Measurements from ENCODE around the gene DDR1. TPM values are rescaled to one million over a fixed set of nuclear protein-coding genes. Genes with fewer than 3 reads are reported as not detected.
A peak's percentile ranks its signal among the peaks of the same experiment; 100 is the strongest.
"Not testable (repeated sequence)": the region's sequence is repeated elsewhere in the genome, so short reads cannot be mapped to it uniquely, and the experiment has no call there.

Gene DDR1
- polyA plus RNA-seq, 1 donor (not counting 4 experiments of a cell fraction or from before 2014, with no cell fraction given): 104 TPM

GRCh38 chr6:30902709-30903108 lies 18.4 kb downstream of the DDR1 start:
- FAIRE-seq (no peak), DNase-seq (ENCODE audit: low read depth, low spot score) (no peak)
- no peak overlapping the region for H3K9ac ChIP-seq (ENCODE audit: control insufficient read depth, extremely low read depth, insufficient read depth, low read length)
- H3K9me1 ChIP-seq (ENCODE audit: control insufficient read depth, extremely low read depth, insufficient read depth, low read length): no peaks in the 10 kb centered on the region
- H3K27me3 ChIP-seq (ENCODE audit: control insufficient read depth, extremely low read depth, insufficient read depth, low read length): no peaks in the 10 kb centered on the region
- H3K36me3 ChIP-seq (ENCODE audit: control insufficient read depth in 2 of 2, extremely low read depth in 1 of 2, insufficient read depth in 2 of 2, low read length in 2 of 2): peaks cover 24 to 27% of the 10 kb centered on the region in 2 experiments
- no peak overlapping the region for H3K4me3 ChIP-seq (ENCODE audit: control insufficient read depth in 2 of 3, extremely low read depth in 1 of 3, insufficient read depth in 2 of 3, low read depth in 1 of 3, low read length in 3 of 3)
- no peaks in the 10 kb centered on the region for H4K20me1 ChIP-seq (ENCODE audit: control insufficient read depth, extremely low read depth, insufficient read depth, low read length)
- H2AFZ ChIP-seq (ENCODE audit: control insufficient read depth, low read length): no peak overlapping the region
- H3K27ac ChIP-seq (ENCODE audit: control insufficient read depth, insufficient read depth, low read length): peak overlapping the region; percentile 13
- no peaks in the 10 kb centered on the region for H3K9me3 ChIP-seq (ENCODE audit: control insufficient read depth, low read depth, low read length)
- H3K4me2 ChIP-seq (ENCODE audit: control insufficient read depth, extremely low read depth, insufficient read depth, low read depth, low read length): peak overlapping the region; percentile 50
- dilution Hi-C loops (cut with MboI; ENCODE audit: extremely low pct_ligation_motif_present, low sequenced_read_pairs): no loop called here
- H3K4me1 ChIP-seq (ENCODE audit: control insufficient read depth, extremely low read depth, insufficient read depth, low read length): peaks cover 9% of the 10 kb centered on the region
- H3K79me2 ChIP-seq (ENCODE audit: control insufficient read depth, insufficient read depth, low read length): no peaks in the 10 kb centered on the region
- no peak for TF ChIP-seq EZH2 (IDR thresholded peaks at IDR 0.05; ENCODE audit: low read length)
- TF ChIP-seq CTCF (optimal IDR thresholded peaks at IDR 0.05 in 1 of 3, IDR thresholded peaks at IDR 0.05 in 1 of 3, conservative IDR thresholded peaks at IDR 0.05 in 1 of 3; ENCODE audit: extremely low read depth in 1 of 3, insufficient read depth in 2 of 3, low read length in 3 of 3): no peak

DNA sequence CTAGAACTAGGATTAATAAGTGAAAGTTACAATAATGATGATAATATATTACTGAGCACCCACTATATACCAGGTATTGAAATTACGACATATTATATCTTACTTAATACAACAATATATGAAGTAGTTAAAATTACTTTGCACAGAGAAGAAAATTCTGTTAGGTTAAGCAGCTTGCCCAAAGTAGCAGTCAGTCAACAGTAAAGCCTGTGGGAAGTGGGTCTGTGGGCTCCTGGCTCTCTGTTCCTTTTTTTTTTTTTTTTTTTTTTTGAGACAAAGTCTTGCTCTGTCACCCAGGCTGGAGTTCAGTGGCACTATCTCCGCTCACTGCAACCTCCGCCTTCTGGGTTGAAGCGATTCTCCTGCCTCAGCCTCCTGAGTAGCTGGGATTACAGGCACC lies 18.9 kb downstream of the DDR1 start:
- FAIRE-seq (no peak), DNase-seq (ENCODE audit: low read depth, low spot score) (no peak)
- no peak overlapping the region for H3K27ac ChIP-seq (ENCODE audit: control insufficient read depth, insufficient read depth, low read length)
- dilution Hi-C loops (cut with MboI; ENCODE audit: extremely low pct_ligation_motif_present, low sequenced_read_pairs): no loop called here
- no peaks in the 10 kb centered on the region for H3K9me1 ChIP-seq (ENCODE audit: control insufficient read depth, extremely low read depth, insufficient read depth, low read length)
- no peak overlapping the region for H3K4me3 ChIP-seq (ENCODE audit: control insufficient read depth in 2 of 3, extremely low read depth in 1 of 3, insufficient read depth in 2 of 3, low read depth in 1 of 3, low read length in 3 of 3)
- TF ChIP-seq EZH2 (IDR thresholded peaks at IDR 0.05; ENCODE audit: low read length) (no peak), CTCF (optimal IDR thresholded peaks at IDR 0.05 in 1 of 3, IDR thresholded peaks at IDR 0.05 in 1 of 3, conservative IDR thresholded peaks at IDR 0.05 in 1 of 3; ENCODE audit: extremely low read depth in 1 of 3, insufficient read depth in 2 of 3, low read length in 3 of 3) (no peak)
- H3K4me2 ChIP-seq (ENCODE audit: control insufficient read depth, extremely low read depth, insufficient read depth, low read depth, low read length): no peak overlapping the region
- no peaks in the 10 kb centered on the region for H4K20me1 ChIP-seq (ENCODE audit: control insufficient read depth, extremely low read depth, insufficient read depth, low read length)
- no peak overlapping the region for H3K9ac ChIP-seq (ENCODE audit: control insufficient read depth, extremely low read depth, insufficient read depth, low read length)
- no peaks in the 10 kb centered on the region for H3K27me3 ChIP-seq (ENCODE audit: control insufficient read depth, extremely low read depth, insufficient read depth, low read length)
- peaks cover 2% of the 10 kb centered on the region for H3K79me2 ChIP-seq (ENCODE audit: control insufficient read depth, insufficient read depth, low read length)
- H3K36me3 ChIP-seq (ENCODE audit: control insufficient read depth in 2 of 2, extremely low read depth in 1 of 2, insufficient read depth in 2 of 2, low read length in 2 of 2): peaks cover 19 to 23% of the 10 kb centered on the region in 2 experiments
- no peaks in the 10 kb centered on the region for H3K9me3 ChIP-seq (ENCODE audit: control insufficient read depth, low read depth, low read length)
- H3K4me1 ChIP-seq (ENCODE audit: control insufficient read depth, extremely low read depth, insufficient read depth, low read length): peaks cover 9% of the 10 kb centered on the region
- H2AFZ ChIP-seq (ENCODE audit: control insufficient read depth, low read length): no peak overlapping the region

GRCh38 chr6:30907290-30907757 lies 23.0 kb downstream of the DDR1 start:
- H3K27ac ChIP-seq (ENCODE audit: control insufficient read depth, insufficient read depth, low read length): not testable (repeated sequence)

More at GRCh38 chr6:30907290-30907757, 23.0 kb downstream of the DDR1 start:
- H4K20me1 ChIP-seq (ENCODE audit: control insufficient read depth, extremely low read depth, insufficient read depth, low read length); H3K4me3 ChIP-seq (ENCODE audit: control insufficient read depth in 2 of 3, extremely low read depth in 1 of 3, insufficient read depth in 2 of 3, low read depth in 1 of 3, low read length in 3 of 3); DNase-seq (ENCODE audit: low read depth, low spot score); H3K9me3 ChIP-seq (ENCODE audit: control insufficient read depth, low read depth, low read length); H3K9me1 ChIP-seq (ENCODE audit: control insufficient read depth, extremely low read depth, insufficient read depth, low read length); H2AFZ ChIP-seq (ENCODE audit: control insufficient read depth, low read length); H3K4me2 ChIP-seq (ENCODE audit: control insufficient read depth, extremely low read depth, insufficient read depth, low read depth, low read length); H3K27me3 ChIP-seq (ENCODE audit: control insufficient read depth, extremely low read depth, insufficient read depth, low read length); H3K9ac ChIP-seq (ENCODE audit: control insufficient read depth, extremely low read depth, insufficient read depth, low read length); dilution Hi-C loops (cut with MboI; ENCODE audit: extremely low pct_ligation_motif_present, low sequenced_read_pairs); FAIRE-seq: not testable (repeated sequence)
- Histone ChIP-seq H3K36me3 (ENCODE audit: control insufficient read depth in 2 of 2, extremely low read depth in 1 of 2, insufficient read depth in 2 of 2, low read length in 2 of 2) (peaks cover 12 to 15% of the 10 kb centered on the region in 2 experiments), H3K4me1 (ENCODE audit: control insufficient read depth, extremely low read depth, insufficient read depth, low read length) (peaks cover 14% of the 10 kb centered on the region), H3K79me2 (ENCODE audit: control insufficient read depth, insufficient read depth, low read length) (peaks cover 13% of the 10 kb centered on the region)
